AG04449 (cell line): Measurements from ENCODE around the gene RIC8B.

Source experiments
- CTCF ChIA-PET: fragments of 350-600 bp; formaldehyde crosslinking; extraction: SDS; loops from one replicate; lab custom pipeline; 2021; ENCODE audit warnings: antibody characterized with exemption; lab: Yijun Ruan, JAX
- POLR2A ChIA-PET: fragments of 400-600, 350-600 bp; formaldehyde crosslinking; extraction: SDS; loops from one replicate; lab custom pipeline; 2020; ENCODE audit warnings: antibody characterized with exemption, inconsistent platforms; lab: Yijun Ruan, JAX
- DNase-seq: peaks from one replicate; pipeline ENCODE4 v3.0.0-alpha.2; 2010; ENCODE audit warnings: low read depth, low spot score
- H3K4me3 ChIP-seq: 2 replicates; pipeline ENCODE4 v1.5.1; 2011; ENCODE audit warnings: low read depth, mild to moderate bottlenecking, control low read depth, low read length
- TF ChIP-seq, protein P1 (sequence below): IDR thresholded peaks from one replicate; pipeline ENCODE4 v1.5.1; 2011; ENCODE audit warnings: mild to moderate bottlenecking, moderate library complexity, low read length, control low read depth, inconsistent platforms; ENCODE audit not compliant: insufficient read depth; ENCODE audit errors: missing control alignments

Gene RIC8B

GRCh38 chr12:106744600-106744999 is 29.9 kb upstream of the RIC8B start:
- ChIA-PET CTCF (no interaction called here), POLR2A (no interaction called here)
- H3K4me3 ChIP-seq = no peak overlapping the region
- no peak for DNase-seq
- TF ChIP-seq, protein P1, sequence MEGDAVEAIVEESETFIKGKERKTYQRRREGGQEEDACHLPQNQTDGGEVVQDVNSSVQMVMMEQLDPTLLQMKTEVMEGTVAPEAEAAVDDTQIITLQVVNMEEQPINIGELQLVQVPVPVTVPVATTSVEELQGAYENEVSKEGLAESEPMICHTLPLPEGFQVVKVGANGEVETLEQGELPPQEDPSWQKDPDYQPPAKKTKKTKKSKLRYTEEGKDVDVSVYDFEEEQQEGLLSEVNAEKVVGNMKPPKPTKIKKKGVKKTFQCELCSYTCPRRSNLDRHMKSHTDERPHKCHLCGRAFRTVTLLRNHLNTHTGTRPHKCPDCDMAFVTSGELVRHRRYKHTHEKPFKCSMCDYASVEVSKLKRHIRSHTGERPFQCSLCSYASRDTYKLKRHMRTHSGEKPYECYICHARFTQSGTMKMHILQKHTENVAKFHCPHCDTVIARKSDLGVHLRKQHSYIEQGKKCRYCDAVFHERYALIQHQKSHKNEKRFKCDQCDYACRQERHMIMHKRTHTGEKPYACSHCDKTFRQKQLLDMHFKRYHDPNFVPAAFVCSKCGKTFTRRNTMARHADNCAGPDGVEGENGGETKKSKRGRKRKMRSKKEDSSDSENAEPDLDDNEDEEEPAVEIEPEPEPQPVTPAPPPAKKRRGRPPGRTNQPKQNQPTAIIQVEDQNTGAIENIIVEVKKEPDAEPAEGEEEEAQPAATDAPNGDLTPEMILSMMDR = no peak

- no peak for DNase-seq
- CTCF ChIA-PET = no interaction called here
- TF ChIP-seq, protein P1 = no peak
- H3K4me3 ChIP-seq = no peak overlapping the region
- POLR2A ChIA-PET = no interaction called here
Observed at GRCh38 chr12:106745181-106745745, 29.2 kb upstream of the RIC8B start.

- no peak overlapping the region for H3K4me3 ChIP-seq
- no peak for DNase-seq
- ChIA-PET POLR2A (no interaction called here), CTCF (no interaction called here)
- TF ChIP-seq, protein P1 = no peak
Observed at GRCh38 chr12:106747973-106748436, 26.5 kb upstream of the RIC8B start.

- ChIA-PET POLR2A (no interaction called here), CTCF (no interaction called here)
- TF ChIP-seq, protein P1 = no peak
- no peak overlapping the region for H3K4me3 ChIP-seq
- DNase-seq = no peak
Observed at GRCh38 chr12:106750524-106750923, 24.0 kb upstream of the RIC8B start.

GRCh38 chr12:106753526-106753925 is 21.0 kb upstream of the RIC8B start:
- CTCF ChIA-PET = no interaction called here
- no peak overlapping the region for H3K4me3 ChIP-seq
- TF ChIP-seq, protein P1 = no peak
- POLR2A ChIA-PET = no interaction called here
- no peak for DNase-seq

DNA sequence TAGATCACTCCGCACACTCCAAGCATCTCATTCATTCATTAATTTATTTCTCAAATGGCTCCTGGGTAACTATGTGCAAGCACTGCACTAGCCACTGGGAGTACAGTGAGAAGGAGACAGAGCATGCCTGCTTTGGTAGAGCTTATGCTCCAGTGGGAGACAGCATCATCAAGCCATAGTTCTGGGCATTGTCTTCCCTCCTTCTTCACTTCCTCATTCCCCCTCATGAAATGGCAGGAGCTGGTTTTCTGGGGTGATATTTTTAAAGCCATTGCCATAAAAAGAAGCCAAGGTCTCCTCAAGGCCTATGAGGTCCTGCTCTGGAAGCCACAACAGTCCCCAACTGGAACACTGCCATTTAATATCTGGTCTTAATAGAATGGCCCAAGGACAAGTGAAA is 20.2 kb upstream of the RIC8B start:
- ChIA-PET CTCF (no interaction called here), POLR2A (no interaction called here)
- TF ChIP-seq, protein P1 = no peak
- no peak overlapping the region for H3K4me3 ChIP-seq
- no peak for DNase-seq
